HG03097 (cell line): Measurements from ENCODE around the gene PLEKHG1.

ENCODE experiments used
- ATAC-seq: cut with Tn5 transposase; IDR thresholded peaks from one replicate; pipeline ENCODE4 v1.9.1; 2021; ENCODE audit not compliant: unreplicated experiment, low FRiP score

The PLEKHG1 gene

DNA sequence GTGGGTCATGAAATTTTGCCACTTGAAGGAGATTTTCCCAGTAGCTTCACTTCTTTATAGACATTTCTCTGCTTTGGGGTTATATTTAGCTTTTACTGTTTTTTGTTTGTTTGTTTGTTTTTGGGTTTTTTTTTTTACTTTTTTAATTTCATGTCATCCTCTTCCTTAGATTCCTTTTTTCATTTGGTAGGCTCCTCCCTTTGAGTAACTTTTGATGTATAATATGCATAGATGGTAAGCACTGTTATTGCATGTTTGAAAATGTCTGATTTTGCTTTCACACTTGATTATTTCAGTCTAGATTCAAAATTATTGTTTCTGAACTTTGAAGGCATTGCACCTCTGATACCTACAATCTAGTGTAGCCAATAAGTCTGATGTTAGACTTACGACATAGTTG lies 37.6 kb downstream of the PLEKHG1 start:
- no peak for ATAC-seq

DNA sequence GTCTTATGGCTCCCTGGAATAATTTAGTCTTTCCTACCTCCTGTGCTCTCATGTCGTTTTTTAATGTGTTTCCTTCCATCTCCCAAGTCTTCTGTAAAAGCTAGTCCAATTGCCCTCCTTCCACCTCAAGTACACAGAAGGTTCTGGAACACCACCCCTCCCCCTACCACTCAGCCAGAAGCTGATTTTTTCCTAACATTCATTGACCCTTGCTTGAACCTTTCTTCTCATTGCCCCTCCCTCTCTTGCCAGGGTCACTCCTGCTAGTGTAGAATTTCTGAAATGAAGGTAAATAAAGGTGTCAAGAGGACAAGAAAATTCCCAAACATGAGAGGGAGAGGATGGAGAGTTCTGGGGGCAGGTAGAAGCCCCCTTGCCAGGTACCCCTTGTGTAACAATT lies 38.6 kb downstream of the PLEKHG1 start:
- ATAC-seq, result no peak

DNA sequence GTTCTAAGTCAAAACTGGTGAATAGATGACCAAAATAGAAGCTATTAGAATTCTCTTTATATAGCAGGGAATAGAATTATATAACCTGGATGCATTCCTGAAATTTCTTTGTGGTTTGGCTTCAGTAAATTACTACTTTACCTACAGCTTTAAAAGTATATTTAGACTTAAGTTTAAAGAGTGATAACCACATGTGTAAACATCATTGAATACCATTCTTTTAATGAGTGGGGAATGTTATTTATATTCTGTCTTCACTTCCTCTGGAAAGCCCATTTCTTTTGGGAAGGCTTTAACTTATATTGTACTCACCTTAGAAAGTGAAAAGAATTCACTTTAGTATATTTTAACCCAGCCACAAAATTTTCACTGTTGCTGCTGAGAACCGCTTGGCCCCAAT lies 39.1 kb downstream of the PLEKHG1 start:
- ATAC-seq, result no peak

DNA sequence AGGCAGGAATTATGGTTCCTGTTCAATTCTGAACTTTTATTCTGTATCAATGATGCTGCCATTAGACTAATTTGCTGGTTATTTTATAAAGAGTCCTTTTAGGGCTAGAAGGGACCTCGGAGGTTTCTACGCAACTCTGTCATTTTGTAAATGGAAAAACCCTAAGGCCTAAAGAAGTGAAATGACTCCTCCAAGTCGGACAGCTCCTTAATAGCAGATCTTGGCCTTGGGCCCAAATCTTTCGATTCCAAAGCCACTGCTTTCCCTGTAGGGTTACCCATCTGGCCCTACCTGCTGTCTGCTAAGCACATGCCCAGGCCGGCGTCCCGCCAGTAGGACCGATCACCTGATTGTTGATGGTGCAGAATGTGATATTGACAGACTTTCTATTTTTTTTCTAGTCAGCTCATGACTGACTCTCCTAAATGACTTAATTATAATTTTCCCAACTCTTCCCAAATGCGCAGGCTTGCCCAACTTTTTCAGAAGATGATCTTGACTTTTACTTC lies 40.2 kb downstream of the PLEKHG1 start:
- ATAC-seq, result no peak

DNA sequence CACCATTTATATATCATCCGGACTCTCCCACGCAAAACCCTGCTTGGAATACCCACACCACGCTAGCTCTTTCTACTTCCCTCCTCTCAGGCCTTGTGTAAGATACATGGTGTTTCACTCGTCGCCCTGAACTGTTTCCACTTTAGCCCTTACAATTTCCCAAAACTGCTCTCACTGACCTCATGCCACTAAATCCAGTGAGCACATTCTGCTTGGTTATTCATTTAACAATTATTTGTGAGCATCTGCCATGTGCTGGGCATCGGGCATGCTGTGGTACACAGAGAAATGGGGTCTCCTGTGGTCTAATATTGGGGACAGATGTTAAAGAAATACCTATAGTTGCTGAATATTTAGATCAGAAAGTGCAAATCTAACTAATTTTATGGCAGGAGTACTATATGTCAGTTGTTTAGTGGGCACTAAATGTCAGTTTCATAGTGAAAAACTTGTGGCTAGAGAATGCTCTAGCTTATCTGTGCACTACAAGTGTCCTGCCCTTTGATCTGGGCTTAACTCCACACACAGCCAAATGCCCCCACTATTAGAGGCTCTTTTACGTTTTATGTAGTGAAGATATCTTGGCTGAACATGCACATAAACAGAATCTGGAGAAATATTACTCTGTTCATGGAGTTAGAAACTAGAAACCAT lies 41.0 kb downstream of the PLEKHG1 start:
- no peak for ATAC-seq

DNA sequence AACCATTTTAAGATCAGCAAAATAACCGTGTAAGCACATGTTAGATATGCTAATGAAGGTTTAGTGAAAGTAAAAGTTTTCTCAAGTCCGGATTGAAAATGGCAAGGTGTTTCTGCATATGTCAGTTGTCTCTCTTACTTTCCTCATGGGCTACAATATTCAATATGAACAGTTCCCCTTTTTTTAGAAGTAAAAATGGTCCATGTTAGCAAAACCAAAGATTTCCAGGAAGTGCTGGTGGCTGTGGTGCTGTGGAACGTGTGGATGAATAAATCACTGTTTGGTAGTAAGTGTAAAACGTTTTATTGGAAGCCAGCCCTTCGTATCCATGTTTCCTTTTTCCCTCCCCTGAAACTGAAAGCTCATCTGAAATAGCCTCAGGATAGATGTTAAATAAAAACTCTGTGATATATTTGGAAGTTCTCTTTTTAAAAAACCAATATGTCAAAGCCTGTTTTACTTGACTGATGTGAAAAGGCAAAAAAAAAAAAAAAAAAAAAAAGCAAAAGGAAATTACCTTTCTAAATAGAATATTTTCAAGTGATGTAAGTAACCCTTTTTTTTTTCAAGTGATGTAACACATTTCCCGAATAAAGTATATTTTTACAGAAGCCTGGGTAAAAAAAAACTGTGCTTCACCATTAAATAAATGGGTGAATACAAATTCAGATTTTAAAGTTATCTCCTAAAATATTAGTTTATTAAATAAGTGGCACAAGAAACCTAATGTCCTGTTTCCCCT lies 41.9 kb downstream of the PLEKHG1 start:
- no peak for ATAC-seq

DNA sequence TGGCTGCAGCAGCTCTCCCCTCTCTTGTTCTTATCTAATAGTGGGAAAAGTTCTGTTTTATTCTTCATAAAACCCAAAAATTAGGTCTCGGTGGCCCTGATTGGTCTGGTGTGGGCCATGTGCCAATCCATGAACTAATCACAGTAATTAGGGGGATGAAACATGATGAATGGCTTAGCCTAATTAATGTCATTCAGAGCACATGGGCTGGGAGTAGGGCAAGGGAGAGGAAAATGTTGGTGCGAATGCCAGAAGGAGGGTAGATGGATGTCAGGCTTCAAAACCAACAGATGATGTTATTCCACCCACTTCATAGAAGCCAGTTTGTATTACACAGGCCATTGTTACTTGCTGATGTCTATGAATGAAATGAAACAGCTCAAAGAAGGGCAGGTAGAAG lies 46.5 kb downstream of the PLEKHG1 start:
- no peak for ATAC-seq

DNA sequence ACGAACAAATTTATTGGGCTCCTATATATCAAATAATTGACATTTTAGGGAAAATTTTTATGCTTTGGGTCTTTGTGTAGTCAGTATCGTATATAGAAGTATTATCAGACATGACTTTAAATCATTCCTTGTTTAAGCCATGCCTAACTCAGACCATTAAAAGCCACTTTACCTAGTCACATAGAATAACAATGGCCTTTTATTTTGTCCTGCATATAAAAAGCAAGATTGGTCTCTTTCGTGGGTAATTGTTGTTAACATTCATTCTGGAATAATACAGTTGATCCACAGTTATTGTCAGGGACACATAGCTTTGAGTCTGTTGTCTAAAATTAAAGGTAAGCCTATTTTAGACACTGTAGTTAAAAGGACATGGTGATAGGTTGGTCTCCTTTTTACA lies 47.4 kb downstream of the PLEKHG1 start:
- no peak for ATAC-seq
